ENCODE measurements around the gene LIPT2.

DNA sequence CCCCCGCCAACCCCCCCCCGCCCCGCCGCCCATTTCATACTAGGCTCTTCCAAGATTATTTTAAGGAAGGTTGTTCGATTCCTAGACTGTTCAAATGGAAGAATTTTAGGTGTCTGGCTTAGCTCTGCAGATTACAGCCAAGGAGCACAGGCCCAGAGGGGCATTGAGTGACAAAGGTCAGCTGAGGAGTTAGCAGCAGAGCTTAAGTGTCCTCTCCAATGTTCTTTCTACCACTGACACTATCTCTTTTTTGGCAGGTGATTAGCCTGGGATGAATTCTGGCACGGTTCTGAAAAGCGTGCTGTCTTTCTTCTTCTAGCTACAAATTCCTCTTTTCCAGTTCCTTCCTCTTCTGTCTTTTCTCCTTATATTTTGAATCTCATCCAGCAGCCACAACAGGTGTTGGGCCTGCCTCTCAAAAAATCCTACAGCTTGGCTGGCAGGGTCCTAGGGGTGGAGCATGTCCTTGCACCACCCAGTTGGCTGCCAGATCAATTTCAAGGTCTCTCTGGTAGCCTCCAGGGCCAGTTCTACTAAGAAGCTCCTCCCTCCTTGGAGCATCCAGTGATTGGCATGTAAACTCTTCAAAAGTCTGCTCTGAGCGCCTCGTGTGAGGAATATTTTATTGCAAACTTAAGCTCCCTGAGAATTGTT, 49.2 kb downstream of the LIPT2 start:
- TF ChIP-seq SP2 (tag by site-specific recombination; IDR thresholded peaks at IDR 0.05) (no peak), GFI1B (tag by site-specific recombination; IDR thresholded peaks at IDR 0.05) (no peak), TCF7L2 (IDR thresholded peaks at IDR 0.05; ENCODE audit: borderline replicate concordance, low read depth, low read length) (no peak), ZNF366 (tag by site-specific recombination; conservative IDR thresholded peaks at IDR 0.05) (no peak), ZSCAN30 (tag by site-specific recombination; IDR thresholded peaks at IDR 0.05) (no peak), ZNF626 (tag by site-specific recombination; IDR thresholded peaks at IDR 0.05) (no peak), ZNF19 (tag by site-specific recombination; IDR thresholded peaks at IDR 0.05; ENCODE audit: low read depth) (no peak), MEIS1 (CRISPR knock-in tag; IDR thresholded peaks at IDR 0.05; ENCODE audit: borderline replicate concordance) (no peak), ZNF248 (tag by site-specific recombination; IDR thresholded peaks at IDR 0.05) (no peak)
- TF ChIP-seq, protein P1, sequence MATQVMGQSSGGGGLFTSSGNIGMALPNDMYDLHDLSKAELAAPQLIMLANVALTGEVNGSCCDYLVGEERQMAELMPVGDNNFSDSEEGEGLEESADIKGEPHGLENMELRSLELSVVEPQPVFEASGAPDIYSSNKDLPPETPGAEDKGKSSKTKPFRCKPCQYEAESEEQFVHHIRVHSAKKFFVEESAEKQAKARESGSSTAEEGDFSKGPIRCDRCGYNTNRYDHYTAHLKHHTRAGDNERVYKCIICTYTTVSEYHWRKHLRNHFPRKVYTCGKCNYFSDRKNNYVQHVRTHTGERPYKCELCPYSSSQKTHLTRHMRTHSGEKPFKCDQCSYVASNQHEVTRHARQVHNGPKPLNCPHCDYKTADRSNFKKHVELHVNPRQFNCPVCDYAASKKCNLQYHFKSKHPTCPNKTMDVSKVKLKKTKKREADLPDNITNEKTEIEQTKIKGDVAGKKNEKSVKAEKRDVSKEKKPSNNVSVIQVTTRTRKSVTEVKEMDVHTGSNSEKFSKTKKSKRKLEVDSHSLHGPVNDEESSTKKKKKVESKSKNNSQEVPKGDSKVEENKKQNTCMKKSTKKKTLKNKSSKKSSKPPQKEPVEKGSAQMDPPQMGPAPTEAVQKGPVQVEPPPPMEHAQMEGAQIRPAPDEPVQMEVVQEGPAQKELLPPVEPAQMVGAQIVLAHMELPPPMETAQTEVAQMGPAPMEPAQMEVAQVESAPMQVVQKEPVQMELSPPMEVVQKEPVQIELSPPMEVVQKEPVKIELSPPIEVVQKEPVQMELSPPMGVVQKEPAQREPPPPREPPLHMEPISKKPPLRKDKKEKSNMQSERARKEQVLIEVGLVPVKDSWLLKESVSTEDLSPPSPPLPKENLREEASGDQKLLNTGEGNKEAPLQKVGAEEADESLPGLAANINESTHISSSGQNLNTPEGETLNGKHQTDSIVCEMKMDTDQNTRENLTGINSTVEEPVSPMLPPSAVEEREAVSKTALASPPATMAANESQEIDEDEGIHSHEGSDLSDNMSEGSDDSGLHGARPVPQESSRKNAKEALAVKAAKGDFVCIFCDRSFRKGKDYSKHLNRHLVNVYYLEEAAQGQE (tag by site-specific recombination; IDR thresholded peaks at IDR 0.05): no peak
- TF ChIP-seq, protein P2, sequence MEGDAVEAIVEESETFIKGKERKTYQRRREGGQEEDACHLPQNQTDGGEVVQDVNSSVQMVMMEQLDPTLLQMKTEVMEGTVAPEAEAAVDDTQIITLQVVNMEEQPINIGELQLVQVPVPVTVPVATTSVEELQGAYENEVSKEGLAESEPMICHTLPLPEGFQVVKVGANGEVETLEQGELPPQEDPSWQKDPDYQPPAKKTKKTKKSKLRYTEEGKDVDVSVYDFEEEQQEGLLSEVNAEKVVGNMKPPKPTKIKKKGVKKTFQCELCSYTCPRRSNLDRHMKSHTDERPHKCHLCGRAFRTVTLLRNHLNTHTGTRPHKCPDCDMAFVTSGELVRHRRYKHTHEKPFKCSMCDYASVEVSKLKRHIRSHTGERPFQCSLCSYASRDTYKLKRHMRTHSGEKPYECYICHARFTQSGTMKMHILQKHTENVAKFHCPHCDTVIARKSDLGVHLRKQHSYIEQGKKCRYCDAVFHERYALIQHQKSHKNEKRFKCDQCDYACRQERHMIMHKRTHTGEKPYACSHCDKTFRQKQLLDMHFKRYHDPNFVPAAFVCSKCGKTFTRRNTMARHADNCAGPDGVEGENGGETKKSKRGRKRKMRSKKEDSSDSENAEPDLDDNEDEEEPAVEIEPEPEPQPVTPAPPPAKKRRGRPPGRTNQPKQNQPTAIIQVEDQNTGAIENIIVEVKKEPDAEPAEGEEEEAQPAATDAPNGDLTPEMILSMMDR (tag by site-specific recombination; IDR thresholded peaks at IDR 0.05): no peak
- TF ChIP-seq, protein P3, sequence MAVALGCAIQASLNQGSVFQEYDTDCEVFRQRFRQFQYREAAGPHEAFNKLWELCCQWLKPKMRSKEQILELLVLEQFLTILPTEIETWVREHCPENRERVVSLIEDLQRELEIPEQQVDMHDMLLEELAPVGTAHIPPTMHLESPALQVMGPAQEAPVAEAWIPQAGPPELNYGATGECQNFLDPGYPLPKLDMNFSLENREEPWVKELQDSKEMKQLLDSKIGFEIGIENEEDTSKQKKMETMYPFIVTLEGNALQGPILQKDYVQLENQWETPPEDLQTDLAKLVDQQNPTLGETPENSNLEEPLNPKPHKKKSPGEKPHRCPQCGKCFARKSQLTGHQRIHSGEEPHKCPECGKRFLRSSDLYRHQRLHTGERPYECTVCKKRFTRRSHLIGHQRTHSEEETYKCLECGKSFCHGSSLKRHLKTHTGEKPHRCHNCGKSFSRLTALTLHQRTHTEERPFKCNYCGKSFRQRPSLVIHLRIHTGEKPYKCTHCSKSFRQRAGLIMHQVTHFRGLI (tag by site-specific recombination; IDR thresholded peaks at IDR 0.05): no peak

Data from HEK293 (cell line).